Measurements from ENCODE around the gene SOX15.

Gene SOX15

GRCh38 chr17:7544911-7545310 is 45.0 kb downstream of the SOX15 start:
- Mint-ChIP-seq H3K4me3 (no peak overlapping the region), H3K27ac (no peak overlapping the region), H3K9me3 (no peaks in the 10 kb centered on the region), H3K4me1 (peaks cover 17% of the 10 kb centered on the region), H3K27me3 (peaks cover 4% of the 10 kb centered on the region), H3K36me3 (ENCODE audit: low read depth) (no peaks in the 10 kb centered on the region)
- no peak for ATAC-seq
- DNase-seq: no peak

DNA sequence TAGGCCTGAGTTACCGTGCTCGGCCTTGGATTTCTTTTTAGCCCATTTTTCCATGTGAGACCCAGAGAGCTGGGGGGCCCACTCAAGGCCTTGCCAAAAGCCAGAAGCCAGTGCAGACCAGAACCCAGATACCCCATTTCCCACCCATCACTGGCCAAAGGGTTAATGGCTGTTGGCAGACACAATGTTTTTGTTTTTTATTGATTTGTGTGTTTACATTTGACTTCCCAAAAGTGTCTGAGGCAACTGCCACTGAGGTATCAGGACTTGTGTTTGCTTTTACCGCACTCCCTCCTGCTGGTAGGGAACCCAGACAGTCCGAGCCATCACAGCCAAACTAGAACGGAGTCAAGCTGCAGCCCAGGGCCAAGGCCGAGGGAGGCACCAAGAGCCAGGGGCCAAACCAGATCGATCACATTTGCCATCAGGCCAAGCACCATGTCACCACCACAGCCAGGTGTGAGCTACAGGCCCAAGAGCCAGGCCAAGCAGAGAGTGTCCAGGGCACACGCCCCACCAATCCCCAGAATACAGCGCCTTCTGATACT is 48.7 kb downstream of the SOX15 start:
- DNase-seq (no peak), ATAC-seq (no peak)
- Mint-ChIP-seq H3K27ac (no peak overlapping the region), H3K9me3 (no peaks in the 10 kb centered on the region), H3K4me3 (no peak overlapping the region), H3K27me3 (no peaks in the 10 kb centered on the region), H3K4me1 (no peaks in the 10 kb centered on the region), H3K36me3 (ENCODE audit: low read depth) (no peaks in the 10 kb centered on the region)

DNA sequence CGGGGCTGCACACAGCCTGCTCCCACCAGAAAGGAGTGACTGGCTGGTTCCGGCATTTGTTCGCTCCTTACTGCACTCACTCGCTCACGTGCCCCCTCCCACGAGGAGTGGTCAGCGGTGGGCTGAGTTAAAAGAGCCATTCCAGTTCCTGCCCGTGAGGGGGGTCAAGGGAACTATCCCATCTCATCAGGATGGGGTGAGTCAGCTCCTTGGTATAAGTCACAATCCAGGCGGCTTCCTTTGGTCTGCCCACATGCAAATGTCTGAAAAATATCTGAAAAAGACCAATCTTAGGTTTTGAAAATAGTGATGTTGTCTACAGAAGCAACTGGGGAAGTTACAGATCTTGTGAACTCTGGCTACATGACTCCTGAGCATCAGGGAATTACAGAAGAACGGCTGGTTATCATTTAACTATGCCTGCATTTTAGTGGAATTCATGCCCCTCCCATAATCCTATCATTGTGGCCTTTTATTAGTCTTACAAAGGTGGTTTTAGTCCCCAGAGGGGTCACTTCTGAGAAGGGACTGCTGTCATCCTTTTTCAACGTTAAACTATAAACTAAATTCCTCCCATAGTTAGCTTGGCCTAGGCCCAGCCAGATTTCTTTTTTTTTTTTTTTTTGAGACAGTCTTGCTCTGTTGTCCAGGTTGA is 50.9 kb downstream of the SOX15 start:
- Mint-ChIP-seq H3K4me3 (no peak overlapping the region), H3K36me3 (ENCODE audit: low read depth) (no peaks in the 10 kb centered on the region), H3K9me3 (no peaks in the 10 kb centered on the region), H3K27me3 (no peaks in the 10 kb centered on the region), H3K4me1 (no peaks in the 10 kb centered on the region), H3K27ac (no peak overlapping the region)
- ATAC-seq (no peak), DNase-seq (no peak)
